Measurements from ENCODE around the gene MYEF2. TPM values are rescaled to one million over a fixed set of nuclear protein-coding genes. Genes with fewer than 3 reads are reported as not detected.

The MYEF2 gene, protein sequence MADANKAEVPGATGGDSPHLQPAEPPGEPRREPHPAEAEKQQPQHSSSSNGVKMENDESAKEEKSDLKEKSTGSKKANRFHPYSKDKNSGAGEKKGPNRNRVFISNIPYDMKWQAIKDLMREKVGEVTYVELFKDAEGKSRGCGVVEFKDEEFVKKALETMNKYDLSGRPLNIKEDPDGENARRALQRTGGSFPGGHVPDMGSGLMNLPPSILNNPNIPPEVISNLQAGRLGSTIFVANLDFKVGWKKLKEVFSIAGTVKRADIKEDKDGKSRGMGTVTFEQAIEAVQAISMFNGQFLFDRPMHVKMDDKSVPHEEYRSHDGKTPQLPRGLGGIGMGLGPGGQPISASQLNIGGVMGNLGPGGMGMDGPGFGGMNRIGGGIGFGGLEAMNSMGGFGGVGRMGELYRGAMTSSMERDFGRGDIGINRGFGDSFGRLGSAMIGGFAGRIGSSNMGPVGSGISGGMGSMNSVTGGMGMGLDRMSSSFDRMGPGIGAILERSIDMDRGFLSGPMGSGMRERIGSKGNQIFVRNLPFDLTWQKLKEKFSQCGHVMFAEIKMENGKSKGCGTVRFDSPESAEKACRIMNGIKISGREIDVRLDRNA
- total RNA-seq (2022; extraction: Qiagen RNA extraction; ENCODE audit: low read depth) = 11.6 to 17.6 TPM (median 15.7 TPM) in 5 replicates

GRCh38 chr15:48177766-48178647 lies at the start of gene MYEF2:
MYEF2 (minus strand) TSS chr15:48178295; CDS start chr15:48178237, 58 bp downstream.

DNA sequence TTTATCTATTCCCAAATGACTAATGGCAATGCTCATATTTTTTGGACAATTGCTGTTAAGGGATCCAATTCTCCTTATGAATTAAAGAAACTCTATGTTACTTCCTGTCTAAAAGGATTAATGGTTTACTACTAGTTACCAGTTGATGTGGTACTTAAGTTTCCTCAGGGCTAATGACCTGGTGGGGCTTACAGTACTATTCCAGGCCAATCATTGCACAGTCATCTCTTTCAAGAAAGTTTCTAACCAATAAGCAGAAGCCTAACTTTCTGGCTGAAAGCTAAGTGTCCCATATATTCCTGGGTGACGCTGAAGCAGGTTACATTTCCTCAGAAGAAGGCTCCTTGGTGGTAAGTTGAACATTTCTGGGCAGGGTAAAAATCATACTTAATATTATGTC lies 27.9 kb upstream of the MYEF2 start, which contains the start of gene SLC12A1:
Gene SLC12A1, plus strand, starts transcription at position 322 of the 400 bp plus-strand sequence. CDS start 1,418 bp downstream, outside the sequence.

GRCh38 chr15:48191574-48192225 lies 13.6 kb upstream of the MYEF2 start, which contains the start of gene CTXN2:
CTXN2 (plus strand) TSS chr15:48191665; CDS start chr15:48201301, 9,636 bp downstream.

DNA sequence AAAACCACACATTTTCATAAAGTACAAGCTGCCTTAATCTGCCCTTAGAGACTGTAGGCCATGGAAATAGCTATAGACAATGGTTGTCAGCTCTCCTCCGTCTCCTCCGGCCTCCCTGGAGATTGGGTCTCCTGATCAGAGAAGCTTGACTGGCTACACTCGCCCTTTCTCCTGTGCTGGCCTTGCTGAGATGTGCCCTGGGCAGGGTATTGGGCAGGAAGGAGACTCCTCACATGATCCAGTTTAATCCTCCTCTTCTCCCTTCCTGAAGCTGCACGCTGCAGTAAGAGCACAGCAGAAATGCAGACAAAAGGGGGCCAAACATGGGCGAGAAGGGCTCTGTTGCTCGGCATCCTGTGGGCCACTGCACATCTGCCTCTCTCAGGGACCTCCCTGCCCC lies 57.4 kb downstream of the MYEF2 start, which contains the start of gene SLC24A5:
Gene SLC24A5, plus strand, starts transcription at position 246 of the 400 bp plus-strand sequence. Its CDS starts 55 bp downstream, at position 301.

Other genes starting within 250 kb of the MYEF2 start
- gene SLC24A5, start 57.3 kb downstream of the MYEF2 start, total RNA-seq (2022; extraction: Qiagen RNA extraction; ENCODE audit: low read depth) = not detected in 5 replicates
- gene CTXN2, start 13.4 kb upstream of the MYEF2 start, total RNA-seq (2022; extraction: Qiagen RNA extraction; ENCODE audit: low read depth) = 0.05 TPM in 1 of 5 replicates, not detected in the others
- not detected in 5 replicates for gene SLC12A1, start 28.0 kb upstream of the MYEF2 start, total RNA-seq (2022; extraction: Qiagen RNA extraction; ENCODE audit: low read depth)
- 92.1 to 115 TPM (median 114 TPM) in 5 replicates for gene DUT, start 153.1 kb upstream of the MYEF2 start, total RNA-seq (2022; extraction: Qiagen RNA extraction; ENCODE audit: low read depth)

Measured in A549 treated with GW870086 at 1 μM for 4 hours (cell line).